GM12872 (cell line): Measurements from ENCODE around the gene FADS3.

Source experiments
- CTCF ChIP-seq: IDR thresholded peaks from 3 replicates; pipeline ENCODE4 v1.5.1; 2011; ENCODE audit warnings: low read depth, mild to moderate bottlenecking, low read length, moderate library complexity; ENCODE audit not compliant: insufficient read depth

Gene FADS3

GRCh38 chr11:61842528-61842820 is 48.9 kb downstream of the FADS3 start:
- TF ChIP-seq CTCF: no peak

GRCh38 chr11:61841636-61842527 is 49.5 kb downstream of the FADS3 start:
- TF ChIP-seq CTCF: no peak

GRCh38 chr11:61840371-61840770 is 51.0 kb downstream of the FADS3 start:
- no peak for TF ChIP-seq CTCF

- TF ChIP-seq CTCF: no peak
Observed at GRCh38 chr11:61839742-61840141, 51.6 kb downstream of the FADS3 start.

- TF ChIP-seq CTCF: no peak
Observed at GRCh38 chr11:61838921-61839320, 52.4 kb downstream of the FADS3 start.

- TF ChIP-seq CTCF: no peak
Observed at GRCh38 chr11:61838501-61838900, 52.8 kb downstream of the FADS3 start.

- TF ChIP-seq CTCF: no peak
Observed at GRCh38 chr11:61837411-61838005, 53.8 kb downstream of the FADS3 start.
